IMR-90 (cell line): ENCODE data around the gene CCM2. TPM values are rescaled to one million over a fixed set of nuclear protein-coding genes. Genes with fewer than 3 reads are reported as not detected.

Source experiments
- ATAC-seq: fragments of 200-7000 bp; cut with Tn5 transposase; 2 replicates; pipeline ENCODE4 v1.9.1; 2020; ENCODE audit warnings: low read depth, mild to moderate bottlenecking, moderate library complexity
- BruUV-seq: library from RNA; stranded (reverse); fragments of 400-500 nt; replicated peaks from 2 replicates; lab custom pipeline; 2021; lab: Mats Ljungman, UMichigan
- CTCF ChIA-PET: fragments of 300-600 bp; formaldehyde crosslinking; extraction: SDS; loops from one replicate; lab custom pipeline; 2021; ENCODE audit warnings: antibody characterized with exemption; lab: Yijun Ruan, JAX
- POLR2A ChIA-PET: fragments of 300-600 bp; sonication (Branson Sonifier 250); formaldehyde crosslinking; loops from one replicate; lab custom pipeline; 2022; ENCODE audit warnings: antibody characterized with exemption; ENCODE audit not compliant: unreplicated experiment; lab: Charles Lee
- DNase-seq: peaks from one replicate; pipeline ENCODE4 v3.0.0; 2013
- H2AFZ ChIP-seq: replicated peaks from 2 replicates; pipeline ENCODE3; 2013; ENCODE audit warnings: low read length, mild to moderate bottlenecking; ENCODE audit not compliant: poor library complexity
- H2AK5ac ChIP-seq: 2 replicates; pipeline ENCODE4 v1.6.1; 2013; ENCODE audit warnings: low read depth, low read length, inconsistent platforms
- H2AK9ac ChIP-seq: replicated peaks from 2 replicates; pipeline ENCODE3; 2013; ENCODE audit warnings: mild to moderate bottlenecking, low read depth, low read length, moderate library complexity; ENCODE audit not compliant: poor library complexity
- H2BK120ac ChIP-seq: 2 replicates; pipeline ENCODE4 v1.6.1; 2013; ENCODE audit warnings: low read depth, low read length, inconsistent platforms
- H2BK15ac ChIP-seq: 3 replicates; pipeline ENCODE4 v1.6.1; 2013; ENCODE audit warnings: low read depth, low read length, inconsistent platforms
- H2BK20ac ChIP-seq: 2 replicates; pipeline ENCODE4 v1.6.1; 2013; ENCODE audit warnings: low read depth, mild to moderate bottlenecking, inconsistent platforms, low read length, moderate library complexity
- H2BK5ac ChIP-seq: 2 replicates; pipeline ENCODE4 v1.6.1; 2013; ENCODE audit warnings: mild to moderate bottlenecking, low read depth, low read length, inconsistent platforms; ENCODE audit not compliant: poor library complexity, severe bottlenecking
- H3K14ac ChIP-seq: replicated peaks from 2 replicates; pipeline ENCODE4 v1.6.1; 2013; ENCODE audit warnings: low read depth, low read length, inconsistent platforms
- H3K18ac ChIP-seq: 2 replicates; pipeline ENCODE4 v1.6.1; 2013; ENCODE audit warnings: low read depth, low read length, control low read depth
- H3K23ac ChIP-seq: 2 replicates; pipeline ENCODE4 v1.6.1; 2013; ENCODE audit warnings: low read depth, low read length, inconsistent platforms
- H3K27ac ChIP-seq: 2 replicates; pipeline ENCODE4 v1.5.1; 2013; ENCODE audit warnings: mild to moderate bottlenecking, control low read depth, low read length; ENCODE audit not compliant: insufficient read depth
- H3K27me3 ChIP-seq: 2 replicates; pipeline ENCODE4 v1.6.1; 2013; ENCODE audit warnings: low read length; ENCODE audit not compliant: control insufficient read depth, insufficient read depth
- H3K36me3 ChIP-seq: 2 replicates; pipeline ENCODE4 v1.6.1; 2013; ENCODE audit warnings: low read length, mixed read lengths; ENCODE audit not compliant: control insufficient read depth, insufficient read depth
- H3K4ac ChIP-seq: 2 replicates; pipeline ENCODE4 v1.6.1; 2013; ENCODE audit warnings: low read depth, low read length, inconsistent platforms
- H3K4me1 ChIP-seq: 2 replicates; pipeline ENCODE4 v1.6.1; 2013; ENCODE audit warnings: low read length, mixed read lengths; ENCODE audit not compliant: control insufficient read depth, insufficient read depth
- H3K4me2 ChIP-seq: 2 replicates; pipeline ENCODE4 v1.6.1; 2013; ENCODE audit warnings: low read depth, mild to moderate bottlenecking, control low read depth, low read length, moderate library complexity
- H3K4me3 ChIP-seq: 2 replicates; pipeline ENCODE4 v1.5.1; 2013; ENCODE audit warnings: low read depth, mild to moderate bottlenecking, control low read depth, low read length, moderate library complexity; ENCODE audit not compliant: insufficient read depth
- H3K56ac ChIP-seq: 2 replicates; pipeline ENCODE4 v1.6.1; 2013; ENCODE audit warnings: low read length, inconsistent platforms; ENCODE audit not compliant: insufficient read depth; ENCODE audit errors: extremely low read depth
- H3K79me1 ChIP-seq, 2 experiments: 2 replicates each; pipeline ENCODE4 v1.6.1; 2013; ENCODE audit warnings: low read length in 2 of 2, inconsistent platforms in 1 of 2, low read depth in 1 of 2
- H3K9ac ChIP-seq: 2 replicates; pipeline ENCODE4 v1.6.1; 2013; ENCODE audit warnings: low read depth, low read length, control low read depth
- H3K9me1 ChIP-seq: 2 replicates; pipeline ENCODE4 v1.6.1; 2013; ENCODE audit warnings: low read length, inconsistent platforms; ENCODE audit not compliant: insufficient read depth
- H3K9me3 ChIP-seq: 2 replicates; pipeline ENCODE4 v1.6.1; 2013; ENCODE audit warnings: low read length; ENCODE audit not compliant: control insufficient read depth, insufficient read depth
- H4K20me1 ChIP-seq: 2 replicates; pipeline ENCODE4 v1.6.1; 2013; ENCODE audit warnings: low read length, inconsistent platforms; ENCODE audit not compliant: insufficient read depth
- H4K5ac ChIP-seq: 2 replicates; pipeline ENCODE4 v1.6.1; 2013; ENCODE audit warnings: mild to moderate bottlenecking, low read depth, low read length, control low read depth
- H4K8ac ChIP-seq, 2 experiments: 2 replicates each; pipeline ENCODE4 v1.6.1; 2013; ENCODE audit warnings: low read depth in 2 of 2, low read length in 2 of 2, control low read depth in 1 of 2, inconsistent platforms in 1 of 2
- H4K91ac ChIP-seq: 2 replicates; pipeline ENCODE4 v1.6.1; 2013; ENCODE audit warnings: low read depth, low read length, inconsistent platforms; ENCODE audit not compliant: insufficient read depth
- BHLHE40 ChIP-seq: fragments of 150-350 bp; IDR thresholded peaks from 2 replicates; pipeline ENCODE4 v1.6.1; 2016; ENCODE audit warnings: mild to moderate bottlenecking, low read depth, low read length
- CEBPB ChIP-seq: IDR thresholded peaks from 2 replicates; pipeline ENCODE4 v1.6.1; 2012; ENCODE audit warnings: low read depth, low read length, improper control_type of control experiment
- CHD1 ChIP-seq: IDR thresholded peaks from 2 replicates; pipeline ENCODE4 v1.6.1; 2012; ENCODE audit warnings: low read depth, low read length, improper control_type of control experiment
- CTCF ChIP-seq: conservative IDR thresholded peaks from 2 replicates; pipeline ENCODE4 v1.5.1; 2012; ENCODE audit warnings: mild to moderate bottlenecking, low read depth, low read length, improper control_type of control experiment
- MAFK ChIP-seq: IDR thresholded peaks from 2 replicates; pipeline ENCODE4 v1.6.1; 2012; ENCODE audit warnings: low read depth, low read length, improper control_type of control experiment
- MXI1 ChIP-seq: IDR thresholded peaks from 2 replicates; pipeline ENCODE4 v1.6.1; 2012; ENCODE audit warnings: low read depth, mild to moderate bottlenecking, low read length, moderate library complexity, borderline replicate concordance
- POLR2A ChIP-seq: IDR thresholded peaks from 2 replicates; pipeline ENCODE4 v1.6.1; 2012; ENCODE audit warnings: mild to moderate bottlenecking, low read depth, low read length
- RAD21 ChIP-seq: IDR thresholded peaks from 2 replicates; pipeline ENCODE4 v1.6.1; 2012; ENCODE audit warnings: low read length, improper control_type of control experiment
- SMC3 ChIP-seq: fragments of 150-350 bp; IDR thresholded peaks from 2 replicates; pipeline ENCODE4 v1.6.1; 2016; ENCODE audit warnings: low read depth, mild to moderate bottlenecking, antibody characterized with exemption, low read length, moderate library complexity
- WGBS, 2 experiments: methylation state at CpG; one replicate each; pipeline versions ENCODE4 v1.1.5 to v1.1.7; 2013; ENCODE audit warnings: missing lambda C conversion rate in 2 of 2; ENCODE audit not compliant: insufficient read length in 1 of 2; ENCODE audit errors: extremely low coverage in 2 of 2; 5-methylcytosine and 5-hydroxymethylcytosine counted together
- dilution Hi-C: fragments of 300-500 bp; cut with HindIII; formaldehyde crosslinking; loops from one replicate; pipeline ENCODE4 v1.14.3; 2018; ENCODE audit warnings: low sequenced_read_pairs; ENCODE audit not compliant: unreplicated experiment
- in situ Hi-C: fragments of 300-500 bp; cut with MboI; formaldehyde crosslinking; loops from 3 replicates; pipeline ENCODE4 v1.14.3; 2019; ENCODE audit warnings: low sequenced_read_pairs, inconsistent platforms, mixed read lengths
- intact Hi-C: fragments of 100-400 bp; cut with micrococcal nuclease; formaldehyde crosslinking; loops from 2 replicates; pipeline ENCODE4 v1.10.0; 2022
- polyA plus RNA-seq, 3 experiments: library from polyadenylated mRNA; depleted of rRNA; stranded (reverse); fragments of >200 nt; gene quantifications; 2 replicates each; pipeline ENCODE4 v1.2.3, GENCODE V29; 2012; ENCODE audit warnings: low replicate concordance in 1 of 3
- total RNA-seq: library from RNA; depleted of rRNA; stranded (reverse); fragments of >200 nt; gene quantifications from 2 replicates; pipeline ENCODE4 v1.2.3, GENCODE V29; 2012
- TF ChIP-seq, protein P1 (sequence below): fragments of 150-350 bp; IDR thresholded peaks from 2 replicates; pipeline ENCODE4 v1.6.1; 2017; ENCODE audit warnings: mild to moderate bottlenecking, antibody characterized with exemption, low read length, low read depth

Gene CCM2
- total and polyA plus RNA-seq, 2 of the 4 experiments (the other 2 are of a cell fraction) = 65.2 to 78.5 TPM

GRCh38 chr7:45099891-45100760, 100.1 kb downstream of the CCM2 start:
- dilution Hi-C loops = loop anchor here (10.0 kb wide), 1 partner anchor 65 kb away; no protein-coding TSS in a partner anchor
- H3K56ac ChIP-seq = no peak overlapping the region
- no peaks in the 10 kb centered on the region for H3K4me1 ChIP-seq
- ChIA-PET CTCF (interaction anchor here (0.9 kb wide), 1 partner anchor 15 kb away, joined by 3 read pairs; no protein-coding TSS in a partner anchor), POLR2A (no interaction called here)
- no peak overlapping the region for H2AK5ac ChIP-seq
- H4K20me1 ChIP-seq = peaks cover 6% of the 10 kb centered on the region
- WGBS, 2 experiments = 96% methylated on average over 12 of the region's 16 CpGs; no CpG with 5 or more reads in 1 of the 2 experiments
- no peak overlapping the region for H2BK120ac ChIP-seq
- no peaks in the 10 kb centered on the region for H3K27me3 ChIP-seq
- ATAC-seq (no peak), DNase-seq (no peak)
- TF ChIP-seq MXI1 = no peak
- TF ChIP-seq CHD1 = no peak
- TF ChIP-seq BHLHE40 = no peak
- no peak for TF ChIP-seq SMC3
- TF ChIP-seq, protein P1, sequence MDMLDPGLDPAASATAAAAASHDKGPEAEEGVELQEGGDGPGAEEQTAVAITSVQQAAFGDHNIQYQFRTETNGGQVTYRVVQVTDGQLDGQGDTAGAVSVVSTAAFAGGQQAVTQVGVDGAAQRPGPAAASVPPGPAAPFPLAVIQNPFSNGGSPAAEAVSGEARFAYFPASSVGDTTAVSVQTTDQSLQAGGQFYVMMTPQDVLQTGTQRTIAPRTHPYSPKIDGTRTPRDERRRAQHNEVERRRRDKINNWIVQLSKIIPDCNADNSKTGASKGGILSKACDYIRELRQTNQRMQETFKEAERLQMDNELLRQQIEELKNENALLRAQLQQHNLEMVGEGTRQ = no peak
- TF ChIP-seq CTCF = no peak
- TF ChIP-seq RAD21 = no peak
- TF ChIP-seq CEBPB = no peak
- no peak for TF ChIP-seq MAFK
- TF ChIP-seq POLR2A = no peak
- peaks cover 10 to 15% of the 10 kb centered on the region in 2 experiments for H3K79me1 ChIP-seq
- no TSS peak for BruUV-seq
- no peak overlapping the region for H4K5ac ChIP-seq
- H4K91ac ChIP-seq = no peak overlapping the region
- H3K4me3 ChIP-seq = no peak overlapping the region
- H2BK15ac ChIP-seq = no peak overlapping the region
- H3K36me3 ChIP-seq = peaks cover 63% of the 10 kb centered on the region
- H3K9me1 ChIP-seq = no peaks in the 10 kb centered on the region; the same call in 1 of the 2 replicates
- H3K9me3 ChIP-seq = no peaks in the 10 kb centered on the region
- H2BK5ac ChIP-seq = no peak overlapping the region
- no peak overlapping the region for H2AK9ac ChIP-seq
- H3K27ac ChIP-seq = no peak overlapping the region
- H3K9ac ChIP-seq = no peak overlapping the region
- H2BK20ac ChIP-seq = no peak overlapping the region
- H2AFZ ChIP-seq = no peak overlapping the region
- no peak overlapping the region for H3K14ac ChIP-seq
- intact Hi-C loops = no loop called here
- H3K18ac ChIP-seq = no peak overlapping the region
- in situ Hi-C loops = no loop called here
- H3K23ac ChIP-seq = no peak overlapping the region
- no peak overlapping the region for H3K4me2 ChIP-seq
- H3K4ac ChIP-seq = no peak overlapping the region
- H4K8ac ChIP-seq = no peak overlapping the region
